CD4-positive, alpha-beta T cell (primary cell): ENCODE measurements around the gene MXI1. TPM values are rescaled to one million over a fixed set of nuclear protein-coding genes. Genes with fewer than 3 reads are reported as not detected.

Source experiments
- ATAC-seq: fragments of 200-7000 bp; cut with Tn5 transposase; one replicate; pipeline ENCODE4 v1.10.0; 2022; ENCODE audit warnings: mild to moderate bottlenecking; ENCODE audit not compliant: poor library complexity
- CTCF ChIA-PET: fragments of 350-600 bp; sonication (Branson Sonifier 250); formaldehyde crosslinking; loops from one replicate; lab custom pipeline; 2021; ENCODE audit warnings: antibody characterized with exemption, inconsistent platforms; lab: Charles Lee
- POLR2A ChIA-PET: fragments of 350-600 bp; sonication (Branson Sonifier 250); formaldehyde crosslinking; loops from one replicate; lab custom pipeline; 2021; ENCODE audit warnings: antibody characterized with exemption, inconsistent platforms; lab: Charles Lee
- DNase-seq, 14 experiments: peaks; one replicate each; pipeline ENCODE4 v3.0.0-alpha.2; 2013 to 2020; ENCODE audit warnings: mixed read lengths in 2 of 14
- H3K27ac ChIP-seq, 2 donors: one replicate each; pipeline versions ENCODE4 v1.5.1 to v1.7.0; 2013; ENCODE audit warnings: low read length in 2 of 2, low read depth in 1 of 2, mild to moderate bottlenecking in 1 of 2
- H3K27me3 ChIP-seq, 2 experiments: 1 replicate in 1 of 2; 2 replicates in 1 of 2; pipeline versions ENCODE4 v1.6.1 to v1.7.0; 2013; ENCODE audit warnings: low read length in 2 of 2, control low read depth in 1 of 2, mild to moderate bottlenecking in 1 of 2, moderate library complexity in 1 of 2; ENCODE audit not compliant: insufficient read depth in 2 of 2, control insufficient read depth in 1 of 2
- H3K36me3 ChIP-seq: one replicate; pipeline ENCODE4 v1.6.1; 2013; ENCODE audit warnings: low read length, control low read depth; ENCODE audit not compliant: insufficient read depth
- H3K4me1 ChIP-seq: one replicate; pipeline ENCODE4 v1.6.1; 2013; ENCODE audit warnings: low read length, control low read depth; ENCODE audit not compliant: insufficient read depth
- H3K4me3 ChIP-seq: one replicate; pipeline ENCODE4 v1.5.1; 2013; ENCODE audit warnings: mild to moderate bottlenecking, low read length, moderate library complexity
- H3K9me3 ChIP-seq, 2 experiments: 1 replicate in 1 of 2; 2 replicates in 1 of 2; pipeline versions ENCODE4 v1.6.1 to v1.7.0; 2013; ENCODE audit warnings: low read length in 2 of 2, mild to moderate bottlenecking in 2 of 2, control low read depth in 1 of 2, moderate library complexity in 1 of 2; ENCODE audit not compliant: control insufficient read depth in 1 of 2, insufficient read depth in 1 of 2
- H3K27ac Mint-ChIP-seq: one replicate; pipeline ENCODE4 v1.8.0; 2020; ENCODE audit warnings: mixed read lengths
- H3K27me3 Mint-ChIP-seq: one replicate; pipeline ENCODE4 v1.8.0; 2021; ENCODE audit warnings: mixed read lengths
- H3K36me3 Mint-ChIP-seq: one replicate; pipeline ENCODE4 v1.8.0; 2021; ENCODE audit warnings: low read depth, mixed read lengths
- H3K4me1 Mint-ChIP-seq: one replicate; pipeline ENCODE4 v1.8.0; 2021; ENCODE audit warnings: low read depth, mixed read lengths
- H3K4me3 Mint-ChIP-seq: one replicate; pipeline ENCODE4 v1.8.0; 2020; ENCODE audit warnings: mild to moderate bottlenecking, mixed read lengths
- H3K9me3 Mint-ChIP-seq: one replicate; pipeline ENCODE4 v1.8.0; 2020; ENCODE audit warnings: mixed read lengths
- CTCF ChIP-seq: fragments of 200-600 bp; IDR thresholded peaks from one replicate; pipeline ENCODE4 v1.8.0; 2022; ENCODE audit warnings: antibody characterized with exemption, mild to moderate bottlenecking
- intact Hi-C, 2 experiments: fragments of 100-400 bp; cut with DNase I in 1 of 2; cut with micrococcal nuclease in 1 of 2; formaldehyde crosslinking; loops; one replicate each; pipeline versions ENCODE4 v1.15.1 to v1.9.0; 2023 to 2025; cut with DNase I, micrococcal nuclease
- total RNA-seq, 174 experiments: library from RNA in 2 of 174; stranded (reverse) in 2 of 174; gene quantifications; one replicate each; pipeline ENCODE4 v1.2.3 and lab custom pipeline; 2021 to 2026

MXI1 gene
- total RNA-seq, 2 experiments from 2014 or later, result 74.3 to 84.3 TPM

- ChIA-PET POLR2A (interaction anchor here (1.0 kb wide), 1 partner anchor 10 kb away, joined by 4 read pairs; no protein-coding TSS in a partner anchor), CTCF (no interaction called here)
- no peak for TF ChIP-seq CTCF
- H3K4me3 ChIP-seq, result no peak overlapping the region
- H3K27me3 ChIP-seq, result no peaks in the 10 kb centered on the region
- H3K36me3 Mint-ChIP-seq, result no peaks in the 10 kb centered on the region
- ATAC-seq (no peak), DNase-seq (no peak)
- H3K4me1 ChIP-seq, result peaks cover 58% of the 10 kb centered on the region
- no peak overlapping the region for H3K27ac ChIP-seq
- H3K4me3 Mint-ChIP-seq, result no peak overlapping the region
- peaks cover 68% of the 10 kb centered on the region for H3K4me1 Mint-ChIP-seq
- H3K9me3 Mint-ChIP-seq, result no peaks in the 10 kb centered on the region
- H3K9me3 ChIP-seq, result no peaks in the 10 kb centered on the region
- H3K27ac Mint-ChIP-seq, result no peak overlapping the region
- intact Hi-C loops, result loop anchor here in 1 of 2 experiments (10.0 kb wide), 1 partner anchor 697 kb away; the partner anchor contains the start of genes BBIP1 and SHOC2
- H3K36me3 ChIP-seq, result no peaks in the 10 kb centered on the region
- no peaks in the 10 kb centered on the region for H3K27me3 Mint-ChIP-seq
Measured at GRCh38 chr10:110217662-110218008, 10.2 kb downstream of the MXI1 start.

GRCh38 chr10:110218632-110219031 lies 11.2 kb downstream of the MXI1 start:
- no peaks in the 10 kb centered on the region for H3K9me3 ChIP-seq
- no peaks in the 10 kb centered on the region for H3K36me3 Mint-ChIP-seq
- H3K4me1 Mint-ChIP-seq, result peaks cover 58% of the 10 kb centered on the region
- peaks cover 48% of the 10 kb centered on the region for H3K4me1 ChIP-seq
- TF ChIP-seq CTCF, result no peak
- intact Hi-C loops, result loop anchor here in 1 of 2 experiments (10.0 kb wide), 1 partner anchor 696 kb away; the partner anchor contains the start of genes BBIP1 and SHOC2
- DNase-seq (no peak), ATAC-seq (no peak)
- CTCF ChIA-PET, result interaction anchor here (0.6 to 1.9 kb wide), 2 partner anchors 56 to 81 kb away, joined by 3 to 4 read pairs; no protein-coding TSS in a partner anchor
- POLR2A ChIA-PET, result interaction anchor here (10.1 kb wide), 1 partner anchor 9 kb away, joined by 386 read pairs; the partner anchor contains the start of gene MXI1
- H3K4me3 ChIP-seq, result no peak overlapping the region
- no peak overlapping the region for H3K4me3 Mint-ChIP-seq
- no peaks in the 10 kb centered on the region for H3K9me3 Mint-ChIP-seq
- H3K27ac Mint-ChIP-seq, result no peak overlapping the region
- H3K27ac ChIP-seq, result no peak overlapping the region
- no peaks in the 10 kb centered on the region for H3K27me3 ChIP-seq
- H3K27me3 Mint-ChIP-seq, result no peaks in the 10 kb centered on the region
- H3K36me3 ChIP-seq, result no peaks in the 10 kb centered on the region

GRCh38 chr10:110219884-110220283 lies 12.5 kb downstream of the MXI1 start:
- Histone ChIP-seq H3K9me3 (no peaks in the 10 kb centered on the region), H3K27ac (no peak overlapping the region), H3K36me3 (no peaks in the 10 kb centered on the region), H3K27me3 (no peaks in the 10 kb centered on the region), H3K4me3 (no peak overlapping the region), H3K4me1 (peaks cover 36% of the 10 kb centered on the region)
- POLR2A ChIA-PET, result interaction anchor here (10.1 kb wide), 1 partner anchor 10 kb away, joined by 386 read pairs; the partner anchor contains the start of gene MXI1
- Mint-ChIP-seq H3K36me3 (no peaks in the 10 kb centered on the region), H3K4me3 (no peak overlapping the region), H3K27me3 (no peaks in the 10 kb centered on the region), H3K9me3 (no peaks in the 10 kb centered on the region), H3K27ac (no peak overlapping the region), H3K4me1 (peaks cover 47% of the 10 kb centered on the region)
- CTCF ChIA-PET, result interaction anchor here (1.9 kb wide), 1 partner anchor 82 kb away, joined by 4 read pairs; no protein-coding TSS in a partner anchor
- intact Hi-C loops, result loop anchor here (5.0 to 10.0 kb wide), 5 partner anchors 305 to 1965 kb away; partner anchors contain the start of genes BBIP1 (in 1 of the 2), GPAM (in 1 of the 2) and SHOC2 (in 1 of the 2)
- DNase-seq (no peak), ATAC-seq (no peak)
- TF ChIP-seq CTCF, result no peak
